Esophagus muscularis mucosa (tissue), 3 donors: ENCODE measurements around the gene CARNS1.

ENCODE experiments used
- CTCF ChIP-seq, 3 experiments: fragments of 200-600 bp in 2 of 3; fragments of 450-650 bp in 1 of 3; sonication (generic) in 2 of 3; IDR thresholded peaks; one replicate each; pipeline ENCODE4 v1.5.1; 2017 to 2019; ENCODE audit warnings: antibody characterized with exemption in 3 of 3, mild to moderate bottlenecking in 2 of 3, moderate library complexity in 1 of 3
- POLR2A ChIP-seq: fragments of 450-650 bp; IDR thresholded peaks from one replicate; pipeline ENCODE4 v1.6.1; 2017; ENCODE audit warnings: antibody characterized with exemption, moderate library complexity, mild to moderate bottlenecking, low read depth
- POLR2AphosphoS5 ChIP-seq, 2 donors: sonication (generic); formaldehyde crosslinking; IDR thresholded peaks; one replicate each; pipeline ENCODE4 v1.6.1; 2017; ENCODE audit warnings: antibody characterized with exemption in 2 of 2

- TF ChIP-seq POLR2A (no peak), POLR2AphosphoS5 (IDR thresholded peaks at IDR 0.05) (no peak), CTCF (IDR thresholded peaks at IDR 0.05) (no peak)
These were observed 6.9 kb upstream of the CARNS1 start for GRCh38 chr11:67408437-67409200.
